ENCODE measurements around the gene IL20RB.

Gene IL20RB

GRCh38 chr3:137041686-137042085, 83.9 kb downstream of the IL20RB start:
- no peak for DNase-seq

- no peak for DNase-seq
These were observed 89.0 kb downstream of the IL20RB start for GRCh38 chr3:137046747-137047146.

GRCh38 chr3:137047240-137047639, 89.5 kb downstream of the IL20RB start:
- no peak for DNase-seq

GRCh38 chr3:137050281-137050680, 92.5 kb downstream of the IL20RB start:
- DNase-seq: no peak

- DNase-seq: no peak
These were observed 94.5 kb downstream of the IL20RB start for GRCh38 chr3:137052298-137052697.
